Measurements from ENCODE around the gene GABPB1. TPM values are rescaled to one million over a fixed set of nuclear protein-coding genes. Genes with fewer than 3 reads are reported as not detected.

The GABPB1 gene
- total and polyA plus RNA-seq, 2 of the 13 experiments (the other 11 are each of a cell fraction or from before 2014, with no cell fraction given) = 17.5 to 39.5 TPM

- TF ChIP-seq ZBTB14 (CRISPR knock-in tag; IDR thresholded peaks at IDR 0.05) (no peak), ZNF234 (CRISPR knock-in tag; conservative IDR thresholded peaks at IDR 0.05) (no peak), ZNF460 (CRISPR knock-in tag; IDR thresholded peaks at IDR 0.05; ENCODE audit: borderline replicate concordance) (no peak), TEAD2 (CRISPR knock-in tag; IDR thresholded peaks at IDR 0.05) (no peak), ZSCAN30 (CRISPR knock-in tag; IDR thresholded peaks at IDR 0.05) (no peak), RXRB (CRISPR knock-in tag; IDR thresholded peaks at IDR 0.05; ENCODE audit: borderline replicate concordance) (0 out of 2 replicates have a peak, but pooled peaks have one; percentile 47), MZF1 (CRISPR knock-in tag; IDR thresholded peaks at IDR 0.05; ENCODE audit: borderline replicate concordance) (no peak), ZNF235 (CRISPR knock-in tag; IDR thresholded peaks at IDR 0.05; ENCODE audit: borderline replicate concordance) (no peak), TRIM24 (CRISPR knock-in tag; IDR thresholded peaks at IDR 0.05) (no peak), PATZ1 (CRISPR knock-in tag; IDR thresholded peaks at IDR 0.05) (peak; percentile 72), MTA1 (CRISPR knock-in tag; IDR thresholded peaks at IDR 0.05; ENCODE audit: borderline replicate concordance) (no peak), HNRNPLL (IDR thresholded peaks at IDR 0.05; ENCODE audit: low read depth, low read length, poor library complexity, severe bottlenecking) (no peak), CENPX (CRISPR knock-in tag; IDR thresholded peaks at IDR 0.05) (no peak)
Observed at GRCh38 chr15:50244959-50245624, 109.9 kb downstream of the GABPB1 start (continued).

Measured in HepG2 (cell line).